Subcutaneous adipose tissue (tissue), 4 donors: ENCODE results near the gene ANAPC2. TPM values are rescaled to one million over a fixed set of nuclear protein-coding genes. Genes with fewer than 3 reads are reported as not detected.

Experiments used
- total RNA-seq, 4 donors: library from RNA; depleted of rRNA; stranded (reverse); fragments of >200 nt; gene quantifications; one replicate each; pipeline ENCODE4 v1.1.0, GENCODE V29; 2016
- TF ChIP-seq, protein P1 (sequence below): fragments of 450-650 bp; IDR thresholded peaks from one replicate; pipeline ENCODE4 v1.5.1; 2016; ENCODE audit warnings: low read depth, mild to moderate bottlenecking, control low read depth, antibody characterized with exemption, moderate library complexity

The ANAPC2 gene
- total RNA-seq, 4 donors from 2014 or later = 11.6 to 53.1 (median 22.6) TPM

GRCh38 chr9:137215196-137215986 is 27.0 kb upstream of the ANAPC2 start:
- TF ChIP-seq, protein P1, sequence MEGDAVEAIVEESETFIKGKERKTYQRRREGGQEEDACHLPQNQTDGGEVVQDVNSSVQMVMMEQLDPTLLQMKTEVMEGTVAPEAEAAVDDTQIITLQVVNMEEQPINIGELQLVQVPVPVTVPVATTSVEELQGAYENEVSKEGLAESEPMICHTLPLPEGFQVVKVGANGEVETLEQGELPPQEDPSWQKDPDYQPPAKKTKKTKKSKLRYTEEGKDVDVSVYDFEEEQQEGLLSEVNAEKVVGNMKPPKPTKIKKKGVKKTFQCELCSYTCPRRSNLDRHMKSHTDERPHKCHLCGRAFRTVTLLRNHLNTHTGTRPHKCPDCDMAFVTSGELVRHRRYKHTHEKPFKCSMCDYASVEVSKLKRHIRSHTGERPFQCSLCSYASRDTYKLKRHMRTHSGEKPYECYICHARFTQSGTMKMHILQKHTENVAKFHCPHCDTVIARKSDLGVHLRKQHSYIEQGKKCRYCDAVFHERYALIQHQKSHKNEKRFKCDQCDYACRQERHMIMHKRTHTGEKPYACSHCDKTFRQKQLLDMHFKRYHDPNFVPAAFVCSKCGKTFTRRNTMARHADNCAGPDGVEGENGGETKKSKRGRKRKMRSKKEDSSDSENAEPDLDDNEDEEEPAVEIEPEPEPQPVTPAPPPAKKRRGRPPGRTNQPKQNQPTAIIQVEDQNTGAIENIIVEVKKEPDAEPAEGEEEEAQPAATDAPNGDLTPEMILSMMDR = no peak

- TF ChIP-seq, protein P1 = no peak
These were observed 26.3 kb upstream of the ANAPC2 start for GRCh38 chr9:137214620-137215019.

GRCh38 chr9:137213160-137214060 is 25.1 kb upstream of the ANAPC2 start:
- TF ChIP-seq, protein P1 = no peak

GRCh38 chr9:137212520-137212919 is 24.2 kb upstream of the ANAPC2 start:
- TF ChIP-seq, protein P1 = no peak

DNA sequence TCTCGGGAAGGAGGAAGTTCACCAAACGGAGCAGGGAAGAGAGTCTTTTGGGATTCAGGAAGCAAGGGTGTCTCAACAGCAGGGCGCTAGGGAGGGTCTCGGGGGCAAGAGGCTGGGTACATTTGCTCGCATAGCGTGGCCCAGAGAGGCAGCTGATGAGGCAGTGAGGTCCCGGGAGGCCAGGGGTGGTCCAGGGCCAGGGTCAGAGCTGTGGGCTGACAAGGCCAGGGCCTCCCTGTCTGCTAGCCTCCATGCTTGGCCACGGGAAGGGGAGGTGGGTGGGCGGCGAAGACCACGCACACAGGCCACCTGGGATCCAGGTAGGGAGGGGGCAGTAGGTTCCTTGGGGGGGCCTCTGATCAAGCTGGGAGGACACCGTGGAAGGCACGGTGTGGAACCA is 23.2 kb upstream of the ANAPC2 start:
- TF ChIP-seq, protein P1 = no peak

- TF ChIP-seq, protein P1 = no peak
These were observed 18.2 kb upstream of the ANAPC2 start for GRCh38 chr9:137206602-137207001.
